PC-3 (cell line): ENCODE data around the gene PAQR9. TPM values are rescaled to one million over a fixed set of nuclear protein-coding genes. Genes with fewer than 3 reads are reported as not detected.

Experiments used
- ATAC-seq: fragments of 200-7000 bp; cut with Tn5 transposase; 2 replicates; pipeline ENCODE4 v1.9.1; 2020; ENCODE audit warnings: mild to moderate bottlenecking, moderate library complexity
- BruUV-seq: library from RNA; stranded (reverse); fragments of 400-500 nt; replicated peaks from 2 replicates; lab custom pipeline; 2021; lab: Mats Ljungman, UMichigan
- CTCF ChIA-PET: fragments of 300-600 bp; sonication (Branson Sonifier 250); formaldehyde crosslinking; loops from one replicate; lab custom pipeline; 2022; ENCODE audit warnings: antibody characterized with exemption; lab: Charles Lee
- POLR2A ChIA-PET: fragments of 300-600 bp; sonication (Branson Sonifier 250); formaldehyde crosslinking; loops from one replicate; lab custom pipeline; 2022; ENCODE audit warnings: antibody characterized with exemption; ENCODE audit not compliant: unreplicated experiment; lab: Charles Lee
- DNase-seq: peaks from one replicate; pipeline ENCODE4 v3.0.0-alpha.2; 2015
- H2AFZ ChIP-seq: fragments of 300-600 bp; sonication (generic); 2 replicates; pipeline ENCODE4 v1.6.0; 2016; ENCODE audit warnings: antibody characterized with exemption, low read length
- H3F3A ChIP-seq: fragments of 300-600 bp; sonication (generic); one replicate; pipeline ENCODE4 v1.6.0; 2017; ENCODE audit warnings: antibody characterized with exemption, low read length, control low read depth, mild to moderate bottlenecking; ENCODE audit not compliant: unreplicated experiment
- H3K27ac ChIP-seq: fragments of 300-600 bp; sonication (generic); 2 replicates; pipeline ENCODE4 v1.5.1; 2016; ENCODE audit warnings: mild to moderate bottlenecking, low read length
- H3K27me3 ChIP-seq: fragments of 300-600 bp; sonication (generic); 2 replicates; pipeline ENCODE4 v1.6.1; 2016; ENCODE audit warnings: low read length, mixed read lengths
- H3K36me3 ChIP-seq: fragments of 300-600 bp; sonication (generic); 2 replicates; pipeline ENCODE4 v1.6.1; 2016; ENCODE audit warnings: low read depth, mixed run types, low read length, mixed read lengths
- H3K4me1 ChIP-seq: fragments of 300-600 bp; sonication (generic); 2 replicates; pipeline ENCODE4 v1.5.1; 2016; ENCODE audit warnings: low read length; ENCODE audit not compliant: insufficient read depth
- H3K4me2 ChIP-seq: fragments of 300-600 bp; sonication (generic); 2 replicates; pipeline ENCODE4 v1.6.0; 2016; ENCODE audit warnings: low read length
- H3K4me3 ChIP-seq: fragments of 300-600 bp; sonication (generic); 2 replicates; pipeline ENCODE4 v1.5.1; 2016; ENCODE audit warnings: mild to moderate bottlenecking, low read length, mixed read lengths
- H3K79me2 ChIP-seq: fragments of 300-600 bp; sonication (generic); 2 replicates; pipeline ENCODE4 v1.6.1; 2017; ENCODE audit warnings: low read length, mixed read lengths
- H3K9ac ChIP-seq: fragments of 300-600 bp; sonication (generic); 2 replicates; pipeline ENCODE4 v1.6.0; 2016; ENCODE audit warnings: mild to moderate bottlenecking, low read length
- H3K9me2 ChIP-seq: fragments of 300-600 bp; sonication (generic); replicated peaks from 2 replicates; pipeline ENCODE4 v1.6.1; 2016; ENCODE audit warnings: mixed run types, low read length, mixed read lengths
- H3K9me3 ChIP-seq: fragments of 300-600 bp; sonication (generic); 2 replicates; pipeline ENCODE4 v1.6.1; 2016; ENCODE audit warnings: low read length, mixed read lengths
- H4K20me1 ChIP-seq: fragments of 300-600 bp; sonication (generic); 2 replicates; pipeline ENCODE4 v1.6.1; 2016; ENCODE audit warnings: low read length, mixed read lengths
- CTCF ChIP-seq: fragments of 300-600 bp; sonication (generic); conservative IDR thresholded peaks from 2 replicates; pipeline ENCODE4 v1.5.1; 2017; ENCODE audit warnings: antibody characterized with exemption, low read depth, mild to moderate bottlenecking, low read length
- EZH2 ChIP-seq: fragments of 300-600 bp; sonication (generic); IDR thresholded peaks from one replicate; pipeline ENCODE4 v1.6.1; 2017; ENCODE audit warnings: antibody characterized with exemption, mild to moderate bottlenecking, low read length; ENCODE audit not compliant: unreplicated experiment
- EZH2phosphoT487 ChIP-seq: fragments of 300-600 bp; sonication (generic); IDR thresholded peaks from 2 replicates; pipeline ENCODE4 v1.6.1; 2018; ENCODE audit warnings: mild to moderate bottlenecking, antibody characterized with exemption, low read length, borderline replicate concordance
- intact Hi-C: fragments of 100-400 bp; cut with micrococcal nuclease; formaldehyde crosslinking; loops from 2 replicates; pipeline ENCODE4 v1.9.0; 2023
- total RNA-seq: library from RNA; depleted of rRNA; stranded (reverse); fragments of >200 nt; gene quantifications from 2 replicates; pipeline ENCODE4 v1.2.3, GENCODE V29; 2014

Gene PAQR9
- total RNA-seq, 1 experiment from 2014 or later: not detected

GRCh38 chr3:142960322-142960850, 3.1 kb downstream of the PAQR9 start:
- Histone ChIP-seq H4K20me1 (no peaks in the 10 kb centered on the region), H3K9me2 (no peaks in the 10 kb centered on the region), H3K4me1 (peaks cover 22% of the 10 kb centered on the region), H3K27ac (no peak overlapping the region), H3K27me3 (0 out of 2 replicates have a peak, but pooled peaks cover 3% of the 10 kb centered on the region), H2AFZ (no peak overlapping the region), H3F3A (no peaks in the 10 kb centered on the region), H3K4me2 (no peak overlapping the region), H3K4me3 (no peak overlapping the region), H3K79me2 (no peaks in the 10 kb centered on the region), H3K9ac (no peak overlapping the region), H3K36me3 (no peaks in the 10 kb centered on the region), H3K9me3 (no peaks in the 10 kb centered on the region)
- TF ChIP-seq EZH2phosphoT487 (no peak), CTCF (no peak), EZH2 (no peak)
- ChIA-PET CTCF (no interaction called here), POLR2A (no interaction called here)
- DNase-seq: peak; percentile 19
- intact Hi-C loops: no loop called here
- no peak for ATAC-seq
- BruUV-seq: no TSS peak

- Histone ChIP-seq H3K9me2 (no peaks in the 10 kb centered on the region), H3K4me2 (0 out of 2 replicates have a peak overlapping the region, but pooled peaks have one; percentile 14), H3K27ac (peak overlapping the region; percentile 38), H2AFZ (no peak overlapping the region), H3F3A (no peaks in the 10 kb centered on the region), H3K9ac (no peak overlapping the region), H3K79me2 (no peaks in the 10 kb centered on the region), H3K9me3 (no peaks in the 10 kb centered on the region), H3K36me3 (no peaks in the 10 kb centered on the region), H3K4me1 (peaks cover 22% of the 10 kb centered on the region), H3K4me3 (no peak overlapping the region), H3K27me3 (no peaks in the 10 kb centered on the region), H4K20me1 (no peaks in the 10 kb centered on the region)
- no TSS peak for BruUV-seq
- intact Hi-C loops: no loop called here
- TF ChIP-seq EZH2phosphoT487: no peak
- no peak for TF ChIP-seq EZH2
- peak; percentile 37; the same call in 1 of the 2 replicates for TF ChIP-seq CTCF
- peak; percentile 88 for DNase-seq
- ChIA-PET POLR2A (no interaction called here), CTCF (no interaction called here)
- peak; percentile 90 for ATAC-seq
Measured at GRCh38 chr3:142958707-142959106, 4.8 kb downstream of the PAQR9 start.

- H3K9me2 ChIP-seq: no peaks in the 10 kb centered on the region
- BruUV-seq: no TSS peak
- ChIA-PET CTCF (no interaction called here), POLR2A (interaction anchor here (0.5 kb wide), 1 partner anchor 135 kb away, joined by 4 read pairs; no protein-coding TSS in a partner anchor)
- no peak for DNase-seq
- no peaks in the 10 kb centered on the region for H3K36me3 ChIP-seq
- no peaks in the 10 kb centered on the region for H4K20me1 ChIP-seq
- TF ChIP-seq CTCF (no peak), EZH2phosphoT487 (no peak), EZH2 (no peak)
- H3K79me2 ChIP-seq: no peaks in the 10 kb centered on the region
- ATAC-seq: no peak
- no peak overlapping the region for H3K9ac ChIP-seq
- no peak overlapping the region for H2AFZ ChIP-seq
- no peak overlapping the region for H3K27ac ChIP-seq
- H3K9me3 ChIP-seq: no peaks in the 10 kb centered on the region
- H3F3A ChIP-seq: no peaks in the 10 kb centered on the region
- H3K4me1 ChIP-seq: peaks cover 5% of the 10 kb centered on the region
- H3K27me3 ChIP-seq: no peaks in the 10 kb centered on the region
- H3K4me3 ChIP-seq: no peak overlapping the region
- intact Hi-C loops: no loop called here
- no peak overlapping the region for H3K4me2 ChIP-seq
Measured at GRCh38 chr3:142953443-142953842, 10.0 kb downstream of the PAQR9 start.
